ENCODE results near the gene PRKAG2.

PRKAG2 gene

GRCh38 chr7:151758622-151759540, 118.0 kb downstream of the PRKAG2 start:
- H3K27me3 ChIP-seq (ENCODE audit: control insufficient read depth, insufficient read depth, low read length), result no peaks in the 10 kb centered on the region
- H3K79me2 ChIP-seq, result peaks cover 4% of the 10 kb centered on the region
- no peaks in the 10 kb centered on the region for H3K9me3 ChIP-seq (ENCODE audit: control insufficient read depth, low read length)
- H3K4me2 ChIP-seq (ENCODE audit: low read length), result no peak overlapping the region
- no peak overlapping the region for H3K4me3 ChIP-seq (ENCODE audit: low read depth, low read length)
- no peak overlapping the region for H3K27ac ChIP-seq
- no peak overlapping the region for H3K9ac ChIP-seq
- peaks cover 3% of the 10 kb centered on the region for H3K4me1 ChIP-seq
- TF ChIP-seq CTCF (IDR thresholded peaks at IDR 0.05), result no peak
- H2AFZ ChIP-seq, result no peak overlapping the region
- H3K36me3 ChIP-seq (ENCODE audit: control insufficient read depth, insufficient read depth, low read length), result no peaks in the 10 kb centered on the region

DNA sequence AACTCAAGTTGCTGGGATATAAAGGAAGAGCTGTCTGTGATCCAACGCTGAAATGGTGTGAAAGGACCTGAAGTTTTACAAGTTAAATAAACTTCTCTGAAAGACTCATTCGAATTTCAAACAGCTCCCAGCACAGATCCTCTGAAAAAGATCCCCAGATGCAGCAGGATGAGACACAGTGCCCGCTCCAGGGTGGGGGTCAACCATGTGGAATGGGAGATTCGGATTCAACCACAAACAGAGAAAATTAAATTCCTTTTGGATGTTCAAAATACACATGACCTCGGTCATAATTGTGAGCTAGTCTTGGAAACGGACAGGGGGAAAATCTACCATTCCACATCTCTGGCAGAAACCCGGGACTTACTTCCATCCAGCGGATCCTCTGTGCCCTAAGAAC, 119.6 kb downstream of the PRKAG2 start:
- H3K4me2 ChIP-seq (ENCODE audit: low read length), result no peak overlapping the region
- H3K27me3 ChIP-seq (ENCODE audit: control insufficient read depth, insufficient read depth, low read length), result no peaks in the 10 kb centered on the region
- TF ChIP-seq CTCF (IDR thresholded peaks at IDR 0.05), result no peak
- H3K4me3 ChIP-seq (ENCODE audit: low read depth, low read length), result no peak overlapping the region
- H3K79me2 ChIP-seq, result peaks cover 4% of the 10 kb centered on the region
- H3K27ac ChIP-seq, result no peak overlapping the region
- no peak overlapping the region for H2AFZ ChIP-seq
- H3K4me1 ChIP-seq, result peaks cover 3% of the 10 kb centered on the region
- H3K36me3 ChIP-seq (ENCODE audit: control insufficient read depth, insufficient read depth, low read length), result no peaks in the 10 kb centered on the region
- H3K9ac ChIP-seq, result no peak overlapping the region
- H3K9me3 ChIP-seq (ENCODE audit: control insufficient read depth, low read length), result no peaks in the 10 kb centered on the region

- Histone ChIP-seq H2AFZ (no peak overlapping the region), H3K4me1 (peaks cover 3% of the 10 kb centered on the region), H3K4me2 (ENCODE audit: low read length) (no peak overlapping the region), H3K79me2 (peaks cover 4% of the 10 kb centered on the region), H3K9me3 (ENCODE audit: control insufficient read depth, low read length) (no peaks in the 10 kb centered on the region), H3K9ac (no peak overlapping the region), H3K27ac (no peak overlapping the region), H3K4me3 (ENCODE audit: low read depth, low read length) (no peak overlapping the region), H3K36me3 (ENCODE audit: control insufficient read depth, insufficient read depth, low read length) (no peaks in the 10 kb centered on the region), H3K27me3 (ENCODE audit: control insufficient read depth, insufficient read depth, low read length) (no peaks in the 10 kb centered on the region)
- TF ChIP-seq CTCF (IDR thresholded peaks at IDR 0.05), result no peak
These were observed 120.0 kb downstream of the PRKAG2 start for GRCh38 chr7:151756866-151757265.

DNA sequence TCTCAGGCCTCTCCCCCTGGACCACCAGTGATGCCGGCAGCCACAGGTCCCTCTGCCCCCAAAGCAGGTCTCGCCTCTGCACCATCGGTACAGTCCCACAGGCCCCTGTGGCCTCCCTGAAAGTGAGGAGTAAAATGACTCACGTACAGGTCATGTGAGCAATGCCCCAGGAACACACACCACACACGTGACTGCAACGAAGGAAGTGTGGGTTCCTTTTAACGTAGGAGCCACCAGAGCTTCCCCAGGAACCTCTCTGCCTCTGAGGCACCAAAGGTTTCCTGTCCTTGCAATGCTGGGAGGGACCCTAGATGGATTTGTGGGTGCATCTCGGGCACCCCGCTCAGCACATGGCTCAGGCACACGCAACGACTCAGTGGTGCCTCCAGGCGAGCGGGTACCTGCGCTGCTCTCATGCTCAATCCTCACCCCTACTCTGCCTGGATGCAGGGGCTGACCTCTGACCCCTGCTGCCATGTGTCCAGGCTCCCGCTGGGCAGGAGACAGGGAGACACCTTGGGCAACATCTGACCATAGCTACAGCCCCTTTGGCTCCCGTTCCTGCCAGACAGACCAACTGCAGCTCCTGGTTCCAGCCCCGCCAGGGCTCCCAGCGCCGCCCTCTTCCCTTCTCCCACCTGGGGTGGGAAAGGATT, 120.7 kb downstream of the PRKAG2 start:
- H3K4me1 ChIP-seq, result peaks cover 3% of the 10 kb centered on the region
- no peaks in the 10 kb centered on the region for H3K36me3 ChIP-seq (ENCODE audit: control insufficient read depth, insufficient read depth, low read length)
- H3K27me3 ChIP-seq (ENCODE audit: control insufficient read depth, insufficient read depth, low read length), result no peaks in the 10 kb centered on the region
- no peak overlapping the region for H2AFZ ChIP-seq
- H3K9me3 ChIP-seq (ENCODE audit: control insufficient read depth, low read length), result no peaks in the 10 kb centered on the region
- TF ChIP-seq CTCF (IDR thresholded peaks at IDR 0.05), result no peak
- H3K79me2 ChIP-seq, result peaks cover 4% of the 10 kb centered on the region
- no peak overlapping the region for H3K9ac ChIP-seq
- no peak overlapping the region for H3K27ac ChIP-seq
- H3K4me3 ChIP-seq (ENCODE audit: low read depth, low read length), result no peak overlapping the region
- no peak overlapping the region for H3K4me2 ChIP-seq (ENCODE audit: low read length)
